HepG2 (cell line): ENCODE measurements around the gene FGFR3. TPM values are rescaled to one million over a fixed set of nuclear protein-coding genes. Genes with fewer than 3 reads are reported as not detected.
A peak's percentile ranks its signal among the peaks of the same experiment; 100 is the strongest.

ENCODE experiments used
- BORCS8-MEF2B ChIP-seq: sonication (generic); formaldehyde crosslinking; IDR thresholded peaks from 2 replicates; pipeline ENCODE4 v1.8.0; 2022; ENCODE audit warnings: mild to moderate bottlenecking, missing genetic modification reagents
- CREBL2 ChIP-seq: sonication (generic); formaldehyde crosslinking; IDR thresholded peaks from 2 replicates; pipeline ENCODE4 v1.8.1; 2023; ENCODE audit warnings: missing genetic modification reagents, mild to moderate bottlenecking, borderline replicate concordance
- ELF1 ChIP-seq: sonication (generic); formaldehyde crosslinking; IDR thresholded peaks from 2 replicates; pipeline ENCODE4 v1.4.0; 2020; ENCODE audit warnings: missing genetic modification reagents
- ELF3 ChIP-seq: IDR thresholded peaks from 2 replicates; pipeline ENCODE4 v1.6.1; 2016; ENCODE audit warnings: missing genetic modification reagents, missing compliant biosample characterization
- KDM3A ChIP-seq: IDR thresholded peaks from 2 replicates; pipeline ENCODE4 v1.6.1; 2018; ENCODE audit warnings: low read depth, missing compliant biosample characterization
- MIXL1 ChIP-seq: IDR thresholded peaks from 2 replicates; pipeline ENCODE4 v1.6.1; 2016
- NFE2L1 ChIP-seq: sonication (generic); formaldehyde crosslinking; IDR thresholded peaks from 2 replicates; pipeline ENCODE4 v1.4.0; 2020; ENCODE audit warnings: missing genetic modification reagents, mild to moderate bottlenecking, borderline replicate concordance
- PHF20 ChIP-seq: sonication (generic); formaldehyde crosslinking; IDR thresholded peaks from 2 replicates; pipeline ENCODE4 v1.5.0; 2020; ENCODE audit warnings: mild to moderate bottlenecking, missing genetic modification reagents
- ZBTB37 ChIP-seq: sonication (generic); formaldehyde crosslinking; IDR thresholded peaks from 2 replicates; pipeline ENCODE4 v1.4.0; 2020; ENCODE audit warnings: mild to moderate bottlenecking, missing genetic modification reagents
- ZFP62 ChIP-seq: sonication (generic); formaldehyde crosslinking; IDR thresholded peaks from 2 replicates; pipeline ENCODE4 v1.4.0; 2020; ENCODE audit warnings: missing genetic modification reagents
- ZNF101 ChIP-seq: sonication (generic); formaldehyde crosslinking; IDR thresholded peaks from 2 replicates; pipeline ENCODE4 v1.4.0; 2020; ENCODE audit warnings: mild to moderate bottlenecking, low read depth, missing genetic modification reagents, borderline replicate concordance
- ZNF296 ChIP-seq: sonication (generic); formaldehyde crosslinking; conservative IDR thresholded peaks from 2 replicates; pipeline ENCODE4 v1.5.0; 2020; ENCODE audit warnings: mild to moderate bottlenecking, missing genetic modification reagents
- ZNF383 ChIP-seq: sonication (generic); formaldehyde crosslinking; IDR thresholded peaks from 2 replicates; pipeline ENCODE4 v1.4.0; 2020; ENCODE audit warnings: missing genetic modification reagents, mild to moderate bottlenecking, borderline replicate concordance
- ZNF512B ChIP-seq: sonication (generic); formaldehyde crosslinking; IDR thresholded peaks from 2 replicates; pipeline ENCODE4 v1.5.1; 2020; ENCODE audit warnings: missing genetic modification reagents, mild to moderate bottlenecking, borderline replicate concordance
- ZNF513 ChIP-seq: sonication (generic); formaldehyde crosslinking; conservative IDR thresholded peaks from 2 replicates; pipeline ENCODE4 v1.5.0; 2020; ENCODE audit warnings: missing genetic modification reagents
- ZNF747 ChIP-seq: sonication (generic); formaldehyde crosslinking; IDR thresholded peaks from 2 replicates; pipeline ENCODE4 v1.8.1; 2023; ENCODE audit warnings: missing genetic modification reagents, mild to moderate bottlenecking, borderline replicate concordance
- ZNF878 ChIP-seq: sonication (generic); formaldehyde crosslinking; IDR thresholded peaks from 2 replicates; pipeline ENCODE4 v1.8.1; 2023; ENCODE audit warnings: mild to moderate bottlenecking, missing genetic modification reagents, moderate library complexity
- polyA plus RNA-seq, 8 experiments: library from polyadenylated mRNA; depleted of rRNA in 3 of 8; stranded (reverse) in 7 of 8; unstranded in 1 of 8; fragments of >200 nt; fragmentation: Illumina TruSeq in 4 of 8; extraction: Trizol in 4 of 8; gene quantifications; 2 replicates each; pipeline versions ENCODE4 v1.2.1 to v1.2.3, GENCODE V29; 2011 to 2016; ENCODE audit warnings: low read depth in 4 of 8, missing spikeins in 1 of 8, mixed read lengths in 1 of 8; ENCODE audit not compliant: insufficient read depth in 1 of 8
- total RNA-seq, 5 experiments: library from RNA; depleted of rRNA; stranded (reverse); fragments of >200 nt; fragmentation: Illumina TruSeq; extraction: Trizol; gene quantifications; 2 replicates each; pipeline ENCODE4 v1.2.3, GENCODE V29; 2016; ENCODE audit warnings: low read depth in 1 of 5
- TF ChIP-seq, protein P1 (sequence below): sonication (generic); formaldehyde crosslinking; IDR thresholded peaks from 2 replicates; pipeline ENCODE4 v1.5.0; 2020; ENCODE audit warnings: missing genetic modification reagents
- TF ChIP-seq, protein P2 (sequence below): IDR thresholded peaks from 2 replicates; pipeline ENCODE4 v1.6.1; 2016; ENCODE audit warnings: mild to moderate bottlenecking, missing biosample characterization, missing genetic modification reagents

FGFR3 gene
- total and polyA plus RNA-seq, 2 of the 13 experiments (the other 11 are each of a cell fraction or from before 2014, with no cell fraction given), result 103 to 109 TPM

- TF ChIP-seq ZNF512B (CRISPR knock-in tag) (no peak), ZNF513 (CRISPR knock-in tag) (0 out of 2 replicates have a peak, but pooled peaks have one; percentile 86), ZNF296 (CRISPR knock-in tag) (no peak; the same call in 1 of the 2 replicates), ZNF747 (peak; percentile 79; the same call in 1 of the 2 replicates), ZNF383 (CRISPR knock-in tag) (no peak), BORCS8-MEF2B (CRISPR knock-in tag) (0 out of 2 replicates have a peak, but pooled peaks have one; percentile 21), ZFP62 (no peak), MIXL1 (no peak), NFE2L1 (CRISPR knock-in tag) (no peak), ELF1 (CRISPR knock-in tag) (peak; percentile 44; the same call in 1 of the 2 replicates), ZBTB37 (CRISPR knock-in tag) (no peak), ZNF878 (CRISPR knock-in tag) (0 out of 2 replicates have a peak, but pooled peaks have one; percentile 59), CREBL2 (CRISPR knock-in tag) (no peak), ELF3 (CRISPR knock-in tag) (peak; percentile 44), KDM3A (CRISPR knock-in tag) (no peak), ZNF101 (CRISPR knock-in tag) (peak; percentile 81; the same call in 1 of the 2 replicates), PHF20 (CRISPR knock-in tag) (no peak)
- TF ChIP-seq, protein P1, sequence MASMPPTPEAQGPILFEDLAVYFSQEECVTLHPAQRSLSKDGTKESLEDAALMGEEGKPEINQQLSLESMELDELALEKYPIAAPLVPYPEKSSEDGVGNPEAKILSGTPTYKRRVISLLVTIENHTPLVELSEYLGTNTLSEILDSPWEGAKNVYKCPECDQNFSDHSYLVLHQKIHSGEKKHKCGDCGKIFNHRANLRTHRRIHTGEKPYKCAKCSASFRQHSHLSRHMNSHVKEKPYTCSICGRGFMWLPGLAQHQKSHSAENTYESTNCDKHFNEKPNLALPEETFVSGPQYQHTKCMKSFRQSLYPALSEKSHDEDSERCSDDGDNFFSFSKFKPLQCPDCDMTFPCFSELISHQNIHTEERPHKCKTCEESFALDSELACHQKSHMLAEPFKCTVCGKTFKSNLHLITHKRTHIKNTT (CRISPR knock-in tag), result no peak
- TF ChIP-seq, protein P2, sequence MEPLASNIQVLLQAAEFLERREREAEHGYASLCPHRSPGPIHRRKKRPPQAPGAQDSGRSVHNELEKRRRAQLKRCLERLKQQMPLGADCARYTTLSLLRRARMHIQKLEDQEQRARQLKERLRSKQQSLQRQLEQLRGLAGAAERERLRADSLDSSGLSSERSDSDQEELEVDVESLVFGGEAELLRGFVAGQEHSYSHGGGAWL, result 0 out of 2 replicates have a peak, but pooled peaks have one; percentile 47
These were observed 46.0 kb upstream of the FGFR3 start (continued) for GRCh38 chr4:1746919-1747602.
